ENCODE data around the gene CHCHD6. TPM values are rescaled to one million over a fixed set of nuclear protein-coding genes. Genes with fewer than 3 reads are reported as not detected.

Gene CHCHD6
- total RNA-seq, 4 donors from 2014 or later, result 13.4 to 22.0 (median 16.1) TPM

GRCh38 chr3:126947429-126947828 is 243.4 kb downstream of the CHCHD6 start:
- Histone ChIP-seq H3K27ac (no peak overlapping the region), H3K27me3 (no peaks in the 10 kb centered on the region), H3K9me3 (no peaks in the 10 kb centered on the region), H3K36me3 (no peaks in the 10 kb centered on the region), H3K4me1 (no peaks in the 10 kb centered on the region), H3K4me3 (no peak overlapping the region)
- TF ChIP-seq POLR2A (IDR thresholded peaks at IDR 0.05) (no peak), POLR2AphosphoS5 (IDR thresholded peaks at IDR 0.05) (no peak), CTCF (IDR thresholded peaks at IDR 0.05) (no peak)
- 82% methylated on average over 8 of the region's 8 CpGs for WGBS
- no peak for DNase-seq (ENCODE audit: low spot score in 2 of 2)

DNA sequence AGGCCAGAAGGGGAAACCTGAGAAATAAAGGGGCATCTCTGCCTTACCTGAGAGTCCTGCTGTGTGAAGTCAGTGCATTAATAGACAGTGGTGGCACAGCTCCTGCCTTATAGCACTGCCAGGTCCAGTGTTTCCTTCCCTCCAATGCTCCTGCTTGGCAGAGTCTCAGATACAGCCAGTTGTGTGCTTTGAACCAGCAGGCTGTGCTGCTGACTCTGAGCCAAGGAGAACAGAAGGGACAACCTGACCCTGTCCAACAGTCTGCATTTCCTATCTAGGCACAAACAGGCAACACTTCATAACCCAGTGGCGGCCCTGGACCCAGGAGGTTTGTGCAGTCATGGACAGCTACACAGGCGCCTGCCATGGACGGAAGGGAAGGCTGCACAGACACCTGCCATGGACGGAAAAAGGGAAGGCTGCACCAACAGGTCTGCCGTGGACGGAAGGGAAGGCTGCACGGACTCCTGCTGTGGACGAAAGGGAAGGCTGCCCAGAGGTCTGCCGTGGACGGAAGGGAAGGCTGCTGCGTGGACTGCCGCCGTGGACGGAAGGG is 245.0 kb downstream of the CHCHD6 start:
- H3K4me3 ChIP-seq, result no peak overlapping the region
- no peaks in the 10 kb centered on the region for H3K36me3 ChIP-seq
- peak in 1 of 2 donors; percentile 40 for DNase-seq (ENCODE audit: low spot score in 2 of 2)
- H3K9me3 ChIP-seq, result no peaks in the 10 kb centered on the region
- WGBS, result 94% methylated on average over 14 of the region's 14 CpGs
- TF ChIP-seq CTCF (IDR thresholded peaks at IDR 0.05) (no peak), POLR2A (IDR thresholded peaks at IDR 0.05) (no peak), POLR2AphosphoS5 (IDR thresholded peaks at IDR 0.05) (no peak), EP300 (IDR thresholded peaks at IDR 0.05) (no peak)
- H3K27me3 ChIP-seq, result no peaks in the 10 kb centered on the region
- H3K4me1 ChIP-seq, result peaks cover 8% of the 10 kb centered on the region
- no peak overlapping the region for H3K27ac ChIP-seq

DNA sequence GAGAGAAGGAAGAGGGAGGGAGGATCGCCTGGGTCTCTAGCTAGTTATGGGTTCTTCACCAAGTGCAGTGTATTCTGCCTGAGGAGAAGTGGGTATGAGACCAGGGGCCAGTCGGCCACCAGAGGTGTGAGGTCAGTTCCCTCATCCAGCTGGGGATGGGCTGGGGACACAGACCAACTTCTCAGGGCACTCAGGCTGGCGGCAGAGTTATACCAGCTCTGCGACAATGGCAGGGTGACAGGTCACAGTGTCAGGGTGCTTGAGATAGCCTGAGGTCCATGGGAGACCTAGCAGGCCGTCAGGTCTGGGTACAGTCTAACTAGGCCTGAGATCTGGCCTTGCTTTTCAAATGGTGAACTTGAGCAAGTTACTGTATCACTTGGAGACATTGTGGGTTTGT is 247.5 kb downstream of the CHCHD6 start:
- Histone ChIP-seq H3K27ac (no peak overlapping the region), H3K4me1 (peaks cover 20% of the 10 kb centered on the region), H3K36me3 (no peaks in the 10 kb centered on the region), H3K27me3 (no peaks in the 10 kb centered on the region), H3K4me3 (no peak overlapping the region), H3K9me3 (no peaks in the 10 kb centered on the region)
- no peak for TF ChIP-seq POLR2A (IDR thresholded peaks at IDR 0.05)
- TF ChIP-seq CTCF (IDR thresholded peaks at IDR 0.05), result no peak
- no peak for TF ChIP-seq POLR2AphosphoS5 (IDR thresholded peaks at IDR 0.05)
- 91% methylated on average over 4 of the region's 5 CpGs for WGBS
- peak in 1 of 2 donors; percentile 42 for DNase-seq (ENCODE audit: low spot score in 2 of 2)

- Histone ChIP-seq H3K9me3 (no peaks in the 10 kb centered on the region), H3K27ac (no peak overlapping the region), H3K27me3 (no peaks in the 10 kb centered on the region), H3K4me1 (peaks cover 27% of the 10 kb centered on the region), H3K4me3 (no peak overlapping the region), H3K36me3 (no peaks in the 10 kb centered on the region)
- WGBS, result 91% methylated on average over 8 of the region's 10 CpGs
- DNase-seq (ENCODE audit: low spot score in 2 of 2), result peak in 1 of 2 donors; percentile 44
- TF ChIP-seq POLR2A (IDR thresholded peaks at IDR 0.05) (no peak), EP300 (IDR thresholded peaks at IDR 0.05) (no peak), CTCF (IDR thresholded peaks at IDR 0.05) (no peak), POLR2AphosphoS5 (IDR thresholded peaks at IDR 0.05) (no peak)
These were observed 248.4 kb downstream of the CHCHD6 start for GRCh38 chr3:126952261-126952982.

DNA sequence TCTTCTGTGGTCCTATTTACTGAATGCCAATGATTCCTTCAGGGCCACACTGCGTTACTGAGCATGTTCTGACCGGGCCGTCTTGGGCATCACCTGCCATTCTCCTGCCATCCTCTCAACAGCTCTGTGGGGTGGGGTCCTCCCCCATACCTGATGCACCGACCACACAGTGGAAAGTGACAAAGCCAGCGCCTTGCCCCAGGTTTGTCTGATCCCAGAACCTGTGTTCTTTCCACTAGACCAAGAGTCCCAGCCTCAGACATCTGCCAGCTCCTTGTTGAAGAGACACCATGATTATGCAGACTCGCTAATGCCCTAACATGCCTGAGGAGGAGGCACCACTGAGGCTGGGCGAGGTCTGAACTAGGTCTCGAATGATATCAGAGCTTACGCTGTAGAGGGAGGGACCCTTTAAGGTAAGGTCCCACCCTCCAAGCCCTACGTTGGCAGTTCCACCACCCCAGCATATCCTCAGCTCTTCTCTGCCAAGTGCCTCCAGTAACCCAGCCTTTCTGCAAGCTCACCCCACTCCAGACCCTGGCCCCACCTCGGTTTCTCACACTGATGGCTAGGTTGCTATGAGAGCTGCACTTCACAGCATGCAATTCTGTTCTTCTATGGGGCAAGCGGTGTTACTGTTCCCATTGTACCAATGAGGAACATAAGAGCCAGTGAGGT is 249.1 kb downstream of the CHCHD6 start:
- Histone ChIP-seq H3K4me3 (no peak overlapping the region), H3K36me3 (no peaks in the 10 kb centered on the region), H3K4me1 (peaks cover 34% of the 10 kb centered on the region), H3K27ac (no peak overlapping the region), H3K9me3 (no peaks in the 10 kb centered on the region), H3K27me3 (no peaks in the 10 kb centered on the region)
- TF ChIP-seq EP300 (IDR thresholded peaks at IDR 0.05), result no peak
- no peak for TF ChIP-seq POLR2A (IDR thresholded peaks at IDR 0.05)
- TF ChIP-seq CTCF (IDR thresholded peaks at IDR 0.05), result no peak
- peak in 1 of 2 donors; percentile 53 for DNase-seq (ENCODE audit: low spot score in 2 of 2)
- 69% methylated on average over 12 of the region's 12 CpGs for whole genome bisulfite sequencing
